Glomerular endothelial cell (primary cell): ENCODE results near the gene ICAM1. TPM values are rescaled to one million over a fixed set of nuclear protein-coding genes. Genes with fewer than 3 reads are reported as not detected.
A peak's percentile ranks its signal among the peaks of the same experiment; 100 is the strongest.

Experiments
- DNase-seq: peaks from one replicate; pipeline ENCODE4 v3.0.0-alpha.2; 2011; ENCODE audit warnings: low read depth, low spot score; ENCODE audit errors: extremely low read depth
- total RNA-seq: library from RNA; depleted of rRNA; stranded (reverse); fragments of >200 nt; gene quantifications from 2 replicates; pipeline ENCODE4 v1.2.3, GENCODE V29; 2015

Gene ICAM1
- total RNA-seq, 1 donor from 2014 or later = 564 TPM

- no peak for DNase-seq
These were observed 49.9 kb downstream of the ICAM1 start for GRCh38 chr19:10320602-10321416.

- no peak for DNase-seq
These were observed 50.5 kb downstream of the ICAM1 start for GRCh38 chr19:10321417-10321797.

GRCh38 chr19:10321874-10322835 is 51.2 kb downstream of the ICAM1 start:
- no peak for DNase-seq

- no peak for DNase-seq
These were observed 54.8 kb downstream of the ICAM1 start for GRCh38 chr19:10325732-10326131.

- no peak for DNase-seq
These were observed 56.9 kb downstream of the ICAM1 start for GRCh38 chr19:10327793-10328192.

GRCh38 chr19:10328558-10329429 is 57.9 kb downstream of the ICAM1 start:
- no peak for DNase-seq

DNA sequence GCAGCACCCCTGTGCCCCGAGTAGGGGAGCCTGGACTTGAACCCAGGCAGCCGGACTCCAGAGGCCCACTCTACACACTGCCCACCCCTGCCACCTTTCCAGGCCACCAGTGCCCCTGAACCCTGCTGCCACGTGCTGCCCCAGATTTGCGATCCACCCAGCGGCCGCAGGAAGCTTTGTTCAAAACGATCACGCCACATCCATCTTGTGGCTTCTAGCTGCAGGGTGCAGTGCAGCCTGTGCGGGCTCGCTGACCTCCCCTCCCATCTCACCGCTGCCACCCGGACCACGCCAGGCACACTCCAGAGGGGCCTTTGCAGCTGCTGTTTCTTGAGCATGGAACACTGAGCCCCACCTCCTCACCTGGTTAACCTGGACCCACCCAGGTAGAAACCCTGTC is 58.6 kb downstream of the ICAM1 start:
- no peak for DNase-seq

GRCh38 chr19:10332158-10332964 is 61.4 kb downstream of the ICAM1 start:
- no peak for DNase-seq

GRCh38 chr19:10332965-10333757 is 62.2 kb downstream of the ICAM1 start, which contains the start of gene RAVER1:
RAVER1 (minus strand) TSS chr19:10333529; CDS start chr19:10333507, 22 bp downstream.
- peak; percentile 56 for DNase-seq

DNA sequence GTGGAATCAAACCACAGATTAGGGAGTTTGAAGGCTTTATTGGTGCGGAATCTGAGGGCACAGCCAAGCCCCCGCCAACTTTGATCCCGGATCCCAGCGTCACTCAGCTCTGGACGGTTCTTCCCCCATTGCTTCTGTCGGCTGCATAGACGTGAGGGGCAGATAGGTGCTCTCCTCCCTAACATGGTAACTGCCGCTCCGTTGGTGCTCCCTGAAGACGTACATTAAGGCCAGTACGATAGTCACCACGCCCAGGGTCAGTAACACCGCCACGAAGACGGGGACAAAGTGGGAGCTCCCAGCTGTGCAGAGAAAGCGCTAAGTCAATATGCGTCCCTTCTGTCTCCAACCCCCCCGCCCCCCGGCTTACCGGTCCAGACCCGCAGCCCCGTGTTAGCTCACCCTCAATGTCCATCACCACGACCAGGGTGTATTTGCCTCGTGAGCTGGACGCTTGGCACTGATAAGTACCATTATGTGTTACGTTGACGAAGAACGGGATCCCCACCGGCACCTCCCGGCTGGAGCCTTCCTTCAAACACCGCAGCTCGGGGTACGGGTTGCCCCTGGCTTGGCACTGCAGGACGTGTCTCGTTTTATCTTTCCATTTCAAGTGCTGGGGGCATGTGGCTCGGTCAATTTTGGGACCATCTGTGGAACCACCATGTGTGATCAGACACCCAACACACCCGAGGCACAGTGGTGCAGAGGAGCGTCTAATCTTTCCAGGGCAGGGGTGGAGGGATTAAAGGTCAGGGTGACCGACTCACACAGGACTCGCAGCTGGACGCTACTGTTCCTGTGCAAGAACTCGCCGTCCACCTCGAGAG is 63.1 kb downstream of the ICAM1 start:
- no peak for DNase-seq

DNA sequence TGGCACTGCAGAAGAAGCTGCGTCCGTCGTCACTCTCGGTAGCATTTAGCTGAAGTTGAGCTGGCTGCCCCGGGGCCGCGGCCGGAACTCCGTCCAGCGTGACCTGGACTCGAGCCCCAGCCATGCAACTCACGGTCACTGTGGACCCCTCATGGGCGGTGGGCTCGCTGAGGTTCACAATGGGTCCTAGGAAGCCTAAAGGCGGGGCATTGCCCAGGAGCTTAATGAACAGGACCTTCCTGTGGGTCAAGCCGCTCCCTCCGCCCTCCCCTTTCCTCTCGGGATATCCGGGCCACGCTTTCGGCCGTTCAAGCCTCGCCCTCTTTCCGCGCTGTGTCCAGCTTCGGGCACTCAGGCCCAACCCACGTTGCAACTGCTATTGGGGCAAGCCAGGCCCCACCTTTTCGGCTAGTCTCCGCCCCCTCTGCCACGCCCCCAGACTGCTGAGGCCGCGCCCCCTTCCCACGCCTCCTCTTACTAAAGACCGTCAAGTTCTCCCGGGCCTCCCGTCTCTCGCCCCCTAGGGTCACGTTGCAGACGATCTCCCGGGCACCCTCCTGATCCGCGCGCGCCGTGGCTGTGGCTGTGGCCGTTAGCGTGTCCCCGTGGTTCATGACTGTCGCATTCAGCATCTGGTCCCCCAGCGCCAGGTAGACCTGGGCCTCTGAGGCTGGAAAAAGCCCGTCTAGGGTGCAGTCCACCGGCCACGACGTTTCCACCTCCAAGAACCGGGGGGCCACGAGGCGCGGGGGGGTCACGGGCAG is 63.9 kb downstream of the ICAM1 start:
- peak; percentile 69 for DNase-seq

- no peak for DNase-seq
These were observed 64.5 kb downstream of the ICAM1 start for GRCh38 chr19:10335352-10335985.

Other genes starting within 250 kb of the ICAM1 start
- gene SHFL, start 184.8 kb upstream of the ICAM1 start, total RNA-seq = 51.5 and 55.7 TPM in 2 replicates
- gene ANGPTL6, start 168.4 kb upstream of the ICAM1 start, total RNA-seq = 0.29 and 1.4 TPM in 2 replicates
- 31.2 and 39.6 TPM in 2 replicates for gene PPAN, start 164.8 kb upstream of the ICAM1 start, total RNA-seq
- gene P2RY11, start 159.4 kb upstream of the ICAM1 start, total RNA-seq = 4.1 and 11.1 TPM in 2 replicates
- gene EIF3G, start 151.2 kb upstream of the ICAM1 start, total RNA-seq = 235 and 275 TPM in 2 replicates
- 40.0 and 83.9 TPM in 2 replicates for gene DNMT1, start 76.2 kb upstream of the ICAM1 start, total RNA-seq
- 1.8 and 3.4 TPM in 2 replicates for gene S1PR2, start 39.8 kb upstream of the ICAM1 start, total RNA-seq
- 68.0 and 68.1 TPM in 2 replicates for gene MRPL4, start 18.9 kb upstream of the ICAM1 start, total RNA-seq
- 1.8 TPM in 1 of 2 replicates, not detected in the other for gene ICAM4, start 15.8 kb downstream of the ICAM1 start, total RNA-seq
- gene ICAM5, start 18.8 kb downstream of the ICAM1 start, total RNA-seq = 0.06 TPM in 1 of 2 replicates, not detected in the other
- gene ZGLP1, start 38.7 kb downstream of the ICAM1 start, total RNA-seq = 0.39 and 1.3 TPM in 2 replicates
- gene FDX2, start 44.9 kb downstream of the ICAM1 start, total RNA-seq = 19.0 and 20.8 TPM in 2 replicates
- gene RAVER1, start 62.4 kb downstream of the ICAM1 start, total RNA-seq = 37.4 and 68.2 TPM in 2 replicates
- gene ICAM3, start 68.5 kb downstream of the ICAM1 start, total RNA-seq = 9.3 and 11.3 TPM in 2 replicates
- 83.1 and 178 TPM in 2 replicates for gene TYK2, start 109.5 kb downstream of the ICAM1 start, total RNA-seq
- gene CDC37, start 132.4 kb downstream of the ICAM1 start, total RNA-seq = 276 and 332 TPM in 2 replicates
- gene PDE4A, start 149.4 kb downstream of the ICAM1 start, total RNA-seq = 4.8 and 5.3 TPM in 2 replicates
- gene KEAP1, start 232.2 kb downstream of the ICAM1 start, total RNA-seq = 69.9 and 70.4 TPM in 2 replicates
- 0.88 TPM in 1 of 2 replicates, not detected in the other for gene S1PR5, start 246.3 kb downstream of the ICAM1 start, total RNA-seq